Astrocyte of the spinal cord (primary cell): Measurements from ENCODE around the gene MAP6D1.

ENCODE experiments used
- DNase-seq: peaks from one replicate; pipeline ENCODE4 v3.0.0; 2011; ENCODE audit warnings: low read depth, low spot score
- H3K4me3 ChIP-seq: 2 replicates; pipeline ENCODE4 v1.5.1; 2011; ENCODE audit warnings: low read depth, mild to moderate bottlenecking, low read length, moderate library complexity
- CTCF ChIP-seq: IDR thresholded peaks from 2 replicates; pipeline ENCODE4 v1.5.1; 2012; ENCODE audit warnings: low read depth, mild to moderate bottlenecking, low read length, inconsistent platforms
- in situ Hi-C: cut with HindIII; loops from 2 replicates; pipeline ENCODE4 v1.10.0; 2017; ENCODE audit warnings: low sequenced_read_pairs

MAP6D1 gene

GRCh38 chr3:183837894-183838293 lies 12.5 kb upstream of the MAP6D1 start:
- in situ Hi-C loops = no loop called here
- no peak for TF ChIP-seq CTCF

GRCh38 chr3:183837390-183837789 lies 12.0 kb upstream of the MAP6D1 start:
- H3K4me3 ChIP-seq = no peak overlapping the region
- in situ Hi-C loops = no loop called here
- TF ChIP-seq CTCF = no peak
- DNase-seq = no peak

More at GRCh38 chr3:183837894-183838293, 12.5 kb upstream of the MAP6D1 start:
- no peak for DNase-seq
- H3K4me3 ChIP-seq = no peak overlapping the region

GRCh38 chr3:183833516-183833915 lies 8.1 kb upstream of the MAP6D1 start:
- H3K4me3 ChIP-seq = no peak overlapping the region
- DNase-seq = no peak
- in situ Hi-C loops = no loop called here
- TF ChIP-seq CTCF = no peak

- DNase-seq = no peak
- TF ChIP-seq CTCF = no peak
- no peak overlapping the region for H3K4me3 ChIP-seq
- in situ Hi-C loops = no loop called here
These were observed 4.8 kb upstream of the MAP6D1 start for GRCh38 chr3:183830187-183830586.

- no peak for TF ChIP-seq CTCF
- no peak for DNase-seq
- in situ Hi-C loops = no loop called here
- H3K4me3 ChIP-seq = no peak overlapping the region
These were observed 4.1 kb upstream of the MAP6D1 start for GRCh38 chr3:183829466-183829865.

GRCh38 chr3:183828538-183828870 lies 3.1 kb upstream of the MAP6D1 start:
- no peak overlapping the region for H3K4me3 ChIP-seq
- no peak for DNase-seq
- no peak for TF ChIP-seq CTCF
- in situ Hi-C loops = no loop called here

GRCh38 chr3:183827809-183828537 lies 2.6 kb upstream of the MAP6D1 start:
- TF ChIP-seq CTCF = no peak
- no peak for DNase-seq
- in situ Hi-C loops = no loop called here
- no peak overlapping the region for H3K4me3 ChIP-seq
